CD14-positive monocyte (primary cell): Measurements from ENCODE around the gene PACSIN1. TPM values are rescaled to one million over a fixed set of nuclear protein-coding genes. Genes with fewer than 3 reads are reported as not detected.

ENCODE experiments used
- DNase-seq, 3 donors: peaks; one replicate each; pipeline ENCODE4 v3.0.0-alpha.2; 2011 to 2022
- H2AFZ ChIP-seq: 2 replicates; pipeline ENCODE4 v1.6.0; 2012; ENCODE audit warnings: mild to moderate bottlenecking, low read depth, low read length, inconsistent platforms; ENCODE audit not compliant: insufficient read depth, poor library complexity, severe bottlenecking
- H3K27ac ChIP-seq, 2 donors: 1 replicate in 1 of 2; 2 replicates in 1 of 2; pipeline ENCODE4 v1.5.1; 2012 to 2013; ENCODE audit warnings: low read length in 2 of 2, control low read depth in 1 of 2, inconsistent platforms in 1 of 2, low read depth in 1 of 2, mild to moderate bottlenecking in 1 of 2
- H3K27me3 ChIP-seq, 2 donors: one replicate each; pipeline versions ENCODE4 v1.6.0 to v1.6.1; 2011 to 2013; ENCODE audit warnings: low read length in 2 of 2; ENCODE audit not compliant: control insufficient read depth in 2 of 2, insufficient read depth in 2 of 2
- H3K36me3 ChIP-seq, 2 donors: replicated peaks in 1 of 2; 1 replicate in 1 of 2; 2 replicates in 1 of 2; pipeline versions ENCODE4 v1.5.1 to v1.6.1; 2012 to 2013; ENCODE audit warnings: low read length in 2 of 2, control low read depth in 1 of 2, inconsistent platforms in 1 of 2, mild to moderate bottlenecking in 1 of 2; ENCODE audit not compliant: insufficient read depth in 2 of 2, control insufficient read depth in 1 of 2
- H3K4me1 ChIP-seq, 2 donors: 1 replicate in 1 of 2; 2 replicates in 1 of 2; pipeline versions ENCODE4 v1.5.1 to v1.6.1; 2012 to 2013; ENCODE audit warnings: low read length in 2 of 2, control low read depth in 1 of 2, inconsistent platforms in 1 of 2, mild to moderate bottlenecking in 1 of 2, moderate library complexity in 1 of 2; ENCODE audit not compliant: insufficient read depth in 2 of 2, control insufficient read depth in 1 of 2
- H3K4me2 ChIP-seq: replicated peaks from 2 replicates; pipeline ENCODE3; 2012; ENCODE audit warnings: low read length, moderate library complexity, mild to moderate bottlenecking; ENCODE audit not compliant: poor library complexity, severe bottlenecking; ENCODE audit errors: extremely low read depth
- H3K4me3 ChIP-seq, 3 experiments: fragments of 200-600 bp in 1 of 3; sonication (generic) in 1 of 3; replicated peaks in 1 of 3; 1 replicate in 2 of 3; 2 replicates in 1 of 3; pipeline ENCODE4 v1.5.1; 2011 to 2013; ENCODE audit warnings: low read length in 3 of 3, mild to moderate bottlenecking in 3 of 3, control low read depth in 2 of 3, low read depth in 2 of 3, inconsistent platforms in 1 of 3, moderate library complexity in 1 of 3
- H3K79me2 ChIP-seq: 2 replicates; pipeline ENCODE4 v1.6.0; 2012; ENCODE audit warnings: mild to moderate bottlenecking, control low read depth, inconsistent platforms, low read length, moderate library complexity; ENCODE audit not compliant: insufficient read depth
- H3K9ac ChIP-seq: 2 replicates; pipeline ENCODE4 v1.6.0; 2017; ENCODE audit warnings: low read length, mild to moderate bottlenecking; ENCODE audit not compliant: insufficient read depth, poor library complexity, severe bottlenecking
- H3K9me3 ChIP-seq, 2 donors: replicated peaks in 1 of 2; 1 replicate in 1 of 2; 2 replicates in 1 of 2; pipeline versions ENCODE4 v1.5.1 to v1.6.1; 2012 to 2013; ENCODE audit warnings: low read length in 2 of 2, control low read depth in 1 of 2; ENCODE audit not compliant: control insufficient read depth in 1 of 2, insufficient read depth in 1 of 2
- H4K20me1 ChIP-seq: 2 replicates; pipeline ENCODE4 v1.6.0; 2012; ENCODE audit warnings: mild to moderate bottlenecking, low read length, control low read depth, moderate library complexity; ENCODE audit not compliant: insufficient read depth
- H3K27ac Mint-ChIP-seq, 7 donors: one replicate each; pipeline ENCODE4 v1.8.0; 2020; ENCODE audit warnings: mild to moderate bottlenecking in 7 of 7, mixed read lengths in 7 of 7, moderate library complexity in 6 of 7, inconsistent platforms in 2 of 7
- H3K27me3 Mint-ChIP-seq, 3 donors: one replicate each; pipeline ENCODE4 v1.8.0; 2021 to 2022; ENCODE audit warnings: low read depth in 3 of 3, mild to moderate bottlenecking in 3 of 3, mixed read lengths in 3 of 3, moderate library complexity in 3 of 3, inconsistent platforms in 1 of 3
- H3K36me3 Mint-ChIP-seq, 2 donors: one replicate each; pipeline ENCODE4 v1.8.0; 2020; ENCODE audit warnings: mixed read lengths in 2 of 2, inconsistent platforms in 1 of 2, mild to moderate bottlenecking in 1 of 2
- H3K4me1 Mint-ChIP-seq: one replicate; pipeline ENCODE4 v1.8.0; 2020; ENCODE audit warnings: mild to moderate bottlenecking, mixed read lengths
- H3K4me3 Mint-ChIP-seq, 2 donors: one replicate each; pipeline ENCODE4 v1.8.0; 2020; ENCODE audit warnings: mild to moderate bottlenecking in 2 of 2, mixed read lengths in 2 of 2, moderate library complexity in 1 of 2
- H3K9me3 Mint-ChIP-seq, 7 donors: one replicate each; pipeline ENCODE4 v1.8.0; 2020 to 2022; ENCODE audit warnings: mixed read lengths in 7 of 7, mild to moderate bottlenecking in 6 of 7, moderate library complexity in 6 of 7, inconsistent platforms in 2 of 7
- CTCF ChIP-seq: fragments of 200-600 bp; IDR thresholded peaks from one replicate; pipeline ENCODE4 v1.8.0; 2022; ENCODE audit warnings: antibody characterized with exemption, mild to moderate bottlenecking
- WGBS: methylation state at CpG from one replicate; pipeline ENCODE4 v1.1.5; 2013; ENCODE audit warnings: missing lambda C conversion rate; ENCODE audit not compliant: insufficient coverage; 5-methylcytosine and 5-hydroxymethylcytosine counted together
- intact Hi-C, 2 donors: fragments of 100-400 bp; cut with micrococcal nuclease; formaldehyde crosslinking; loops; one replicate each; pipeline versions ENCODE4 v1.15.0 to v1.15.1; 2023
- polyA plus RNA-seq, 3 donors: library from polyadenylated mRNA; depleted of rRNA in 1 of 3; unstranded in 2 of 3; stranded (reverse) in 1 of 3; fragments of 300-500 nt in 2 of 3; fragments of >200 nt in 1 of 3; fragmentation: Illumina TruSeq in 2 of 3; gene quantifications; 1 replicate in 2 of 3; 2 replicates in 1 of 3; pipeline ENCODE4 v1.2.3, GENCODE V29; 2012 to 2021

Gene PACSIN1
- polyA plus RNA-seq, 3 donors: not detected

DNA sequence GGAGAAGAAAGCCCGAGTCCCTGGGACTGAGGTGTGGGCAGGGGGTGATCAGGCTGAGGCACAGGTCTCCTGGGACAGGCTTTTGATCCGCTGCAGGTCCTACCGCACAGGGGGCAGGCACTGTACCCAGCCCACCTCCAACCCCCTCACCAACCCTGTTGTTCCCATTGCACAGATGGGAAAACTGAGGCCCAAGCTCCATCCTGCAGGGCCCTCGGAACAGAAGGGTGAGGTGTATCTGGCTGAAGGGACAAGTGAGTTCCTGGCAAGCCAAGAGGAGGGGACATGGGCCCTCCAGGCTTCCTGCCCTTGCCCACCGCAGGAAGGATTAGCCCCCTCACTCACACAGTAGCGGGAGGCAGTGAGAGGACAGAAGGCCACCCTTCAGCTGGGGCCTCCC is 106.7 kb downstream of the PACSIN1 start:
- no peaks in the 10 kb centered on the region for H3K9me3 ChIP-seq
- no peak for DNase-seq
- no peaks in the 10 kb centered on the region for H3K36me3 ChIP-seq
- TF ChIP-seq CTCF: no peak
- Mint-ChIP-seq H3K27me3 (peaks cover 4 to 10% (median 8%) of the 10 kb centered on the region in 3 donors), H3K9me3 (no peaks in the 10 kb centered on the region), H3K4me1 (peaks cover 9% of the 10 kb centered on the region), H3K27ac (no peak overlapping the region), H3K4me3 (no peak overlapping the region), H3K36me3 (no peaks in the 10 kb centered on the region)
- no peak overlapping the region for H2AFZ ChIP-seq
- H3K4me1 ChIP-seq: no peaks in the 10 kb centered on the region
- H3K27ac ChIP-seq: no peak overlapping the region
- H3K79me2 ChIP-seq: no peaks in the 10 kb centered on the region
- no peak overlapping the region for H3K9ac ChIP-seq
- H3K4me3 ChIP-seq: no peak overlapping the region
- WGBS: no CpG with 5 or more reads among the region's 6 CpGs
- H4K20me1 ChIP-seq: no peaks in the 10 kb centered on the region
- H3K4me2 ChIP-seq: no peak overlapping the region
- no peaks in the 10 kb centered on the region for H3K27me3 ChIP-seq
- intact Hi-C loops: no loop called here

GRCh38 chr6:34573567-34574183 is 107.8 kb downstream of the PACSIN1 start:
- intact Hi-C loops: no loop called here
- H3K36me3 Mint-ChIP-seq: no peaks in the 10 kb centered on the region
- H3K27ac Mint-ChIP-seq: no peak overlapping the region

More at GRCh38 chr6:34573567-34574183, 107.8 kb downstream of the PACSIN1 start:
- no peak overlapping the region for H3K27ac ChIP-seq
- DNase-seq: no peak
- no peak overlapping the region for H3K4me2 ChIP-seq
- H3K27me3 ChIP-seq: no peaks in the 10 kb centered on the region
- Mint-ChIP-seq H3K4me1 (peaks cover 9% of the 10 kb centered on the region), H3K9me3 (no peaks in the 10 kb centered on the region), H3K27me3 (peaks cover 4 to 8% (median 5%) of the 10 kb centered on the region in 3 donors), H3K4me3 (no peak overlapping the region)
- H3K4me3 ChIP-seq: no peak overlapping the region
- no peaks in the 10 kb centered on the region for H3K79me2 ChIP-seq
- no peak for TF ChIP-seq CTCF
- no peaks in the 10 kb centered on the region for H3K36me3 ChIP-seq
- H3K9me3 ChIP-seq: no peaks in the 10 kb centered on the region
- no peak overlapping the region for H2AFZ ChIP-seq
- WGBS: 89% methylated on average over 4 of the region's 8 CpGs
- no peaks in the 10 kb centered on the region for H4K20me1 ChIP-seq
- H3K9ac ChIP-seq: no peak overlapping the region
- no peaks in the 10 kb centered on the region for H3K4me1 ChIP-seq
